Spinal cord (tissue), 10 donors: ENCODE results near the gene CDC20. TPM values are rescaled to one million over a fixed set of nuclear protein-coding genes. Genes with fewer than 3 reads are reported as not detected.
"Not testable (repeated sequence)": the region's sequence is repeated elsewhere in the genome, so short reads cannot be mapped to it uniquely, and the experiment has no call there.

Source experiments
- DNase-seq, 6 donors: peaks; one replicate each; pipeline versions ENCODE4 v3.0.0 to v3.0.0-alpha.2; 2013 to 2015; ENCODE audit warnings: low spot score in 6 of 6, low read depth in 4 of 6
- H3K27ac ChIP-seq: one replicate; pipeline ENCODE4 v1.5.1; 2013; ENCODE audit warnings: low read depth, low read length, control low read depth
- H3K27me3 ChIP-seq: one replicate; pipeline ENCODE4 v1.6.1; 2013; ENCODE audit warnings: low read length; ENCODE audit not compliant: control insufficient read depth, insufficient read depth
- H3K36me3 ChIP-seq: one replicate; pipeline ENCODE4 v1.6.1; 2013; ENCODE audit warnings: low read length; ENCODE audit not compliant: control insufficient read depth, insufficient read depth
- H3K4me1 ChIP-seq: one replicate; pipeline ENCODE4 v1.6.1; 2013; ENCODE audit warnings: low read length; ENCODE audit not compliant: control insufficient read depth, insufficient read depth
- H3K4me3 ChIP-seq: one replicate; pipeline ENCODE4 v1.5.1; 2013; ENCODE audit warnings: low read depth, low read length, control low read depth
- H3K9me3 ChIP-seq: one replicate; pipeline ENCODE4 v1.6.1; 2013; ENCODE audit warnings: low read length; ENCODE audit not compliant: control insufficient read depth, insufficient read depth
- WGBS: methylation state at CpG from one replicate; pipeline ENCODE4 v1.1.5; 2013; ENCODE audit warnings: missing lambda C conversion rate; ENCODE audit not compliant: insufficient coverage; 5-methylcytosine and 5-hydroxymethylcytosine counted together
- polyA plus RNA-seq, 2 donors: library from polyadenylated mRNA; unstranded; fragments of 120-200 nt; gene quantifications; one replicate each; pipeline ENCODE4 v1.2.1, GENCODE V29; 2013; ENCODE audit not compliant: insufficient read length in 2 of 2
- total RNA-seq, 2 donors: library from RNA; depleted of rRNA in 1 of 2; stranded (reverse); fragments of 120-200 nt in 1 of 2; fragments of >200 nt in 1 of 2; gene quantifications; one replicate each; pipeline versions ENCODE4 v1.2.3 to v1.2.4, GENCODE V29; 2013 to 2014
- donor health status: healthy.

The CDC20 gene
- total and polyA plus RNA-seq, 4 donors: 11.1 to 21.6 (median 17.9) TPM

DNA sequence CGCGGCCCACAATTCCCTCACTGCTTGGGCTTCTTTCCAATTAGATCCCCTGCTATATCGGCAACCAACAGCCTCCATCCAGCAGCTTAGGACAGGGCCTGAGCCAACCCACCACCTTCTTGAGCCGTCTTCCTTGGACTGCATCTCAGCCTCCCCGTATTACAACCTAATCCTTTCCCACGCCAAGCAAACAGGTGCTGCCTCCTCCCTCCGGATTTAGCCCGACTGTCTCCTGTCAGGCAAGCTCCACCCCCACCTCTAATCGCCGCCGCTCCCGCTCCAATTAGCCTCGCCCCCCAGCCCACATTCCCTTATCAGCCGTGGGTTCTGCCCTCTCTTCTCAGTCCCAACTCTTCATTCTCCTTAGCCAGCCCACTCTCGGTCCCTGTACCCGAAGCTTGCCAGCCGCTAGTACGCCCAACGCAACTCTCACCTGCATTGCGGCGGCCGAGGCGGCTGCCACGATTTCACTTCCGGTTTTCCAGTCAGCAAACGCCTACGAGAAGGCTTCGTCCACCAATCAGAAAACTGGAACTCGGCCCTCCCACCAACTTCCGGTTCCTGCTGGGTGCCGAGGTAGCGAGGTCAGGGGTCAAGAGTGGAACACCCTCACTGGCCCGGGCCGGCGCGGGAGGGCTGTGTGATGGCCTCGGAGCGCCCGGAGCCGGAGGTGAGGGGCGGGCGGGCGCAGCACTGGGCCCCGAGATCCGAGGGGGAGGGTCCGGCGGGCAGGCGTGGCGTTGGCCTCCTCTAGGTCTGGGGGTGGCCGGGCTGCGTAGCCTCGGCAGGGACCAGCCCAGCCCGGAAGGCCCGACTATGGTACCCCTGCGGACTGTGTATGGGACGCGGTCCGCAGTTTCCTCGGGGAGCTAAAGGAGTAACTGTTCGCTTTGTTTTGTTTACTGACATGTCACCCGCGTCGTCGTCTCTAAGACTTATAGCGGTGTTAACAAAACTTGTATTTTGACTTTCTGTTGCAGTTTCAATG lies 30.8 kb downstream of the CDC20 start, which contains the start of the genes MED8 and SZT2:
Gene MED8, minus strand, starts transcription at position 475 of the 988 bp plus-strand sequence. Its CDS starts 36 bp downstream, at position 439.
Gene SZT2, plus strand, starts transcription at position 574 of the 988 bp plus-strand sequence. Its CDS starts 70 bp downstream, at position 644.
- WGBS: 0% methylated on average over 65 of the region's 65 CpGs
- H3K4me3 ChIP-seq: peak within 1 kb of the TSS; percentile 93
- H3K27me3 ChIP-seq: no peaks in the 10 kb centered on the region
- peak; percentile 87 to 98 (median 92) for DNase-seq
- no peaks in the 10 kb centered on the region for H3K9me3 ChIP-seq
- H3K36me3 ChIP-seq: peaks cover 20% of the 10 kb centered on the region
- peak within 1 kb of the TSS; percentile 79 for H3K27ac ChIP-seq
- H3K4me1 ChIP-seq: peaks cover 7% of the 10 kb centered on the region

DNA sequence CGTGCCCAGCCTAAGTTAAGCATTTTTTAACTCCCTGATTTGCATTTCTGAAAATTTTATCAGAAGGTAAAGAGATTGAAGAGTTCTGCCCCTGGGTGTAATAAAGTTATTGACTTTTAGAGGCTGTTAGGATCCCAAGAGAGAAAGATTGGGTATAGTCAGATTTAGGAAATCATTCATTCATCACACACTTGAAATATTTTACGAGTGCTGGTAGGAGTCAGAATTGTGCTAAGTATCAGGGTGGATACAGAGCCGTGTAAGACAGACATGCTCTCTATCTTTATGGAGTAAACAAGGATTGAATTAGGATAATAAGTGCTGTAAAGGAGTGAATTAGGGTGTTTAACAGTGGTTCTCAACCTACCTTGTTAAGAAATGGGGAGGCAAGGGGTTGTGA lies 33.9 kb downstream of the CDC20 start:
- WGBS: 71% methylated on average over 1 of the region's 3 CpGs
- no peak overlapping the region for H3K27ac ChIP-seq
- H3K36me3 ChIP-seq: peaks cover 7% of the 10 kb centered on the region
- no peak for DNase-seq
- H3K4me1 ChIP-seq: peaks cover 7% of the 10 kb centered on the region
- H3K27me3 ChIP-seq: no peaks in the 10 kb centered on the region
- H3K4me3 ChIP-seq: no peak overlapping the region
- H3K9me3 ChIP-seq: no peaks in the 10 kb centered on the region

DNA sequence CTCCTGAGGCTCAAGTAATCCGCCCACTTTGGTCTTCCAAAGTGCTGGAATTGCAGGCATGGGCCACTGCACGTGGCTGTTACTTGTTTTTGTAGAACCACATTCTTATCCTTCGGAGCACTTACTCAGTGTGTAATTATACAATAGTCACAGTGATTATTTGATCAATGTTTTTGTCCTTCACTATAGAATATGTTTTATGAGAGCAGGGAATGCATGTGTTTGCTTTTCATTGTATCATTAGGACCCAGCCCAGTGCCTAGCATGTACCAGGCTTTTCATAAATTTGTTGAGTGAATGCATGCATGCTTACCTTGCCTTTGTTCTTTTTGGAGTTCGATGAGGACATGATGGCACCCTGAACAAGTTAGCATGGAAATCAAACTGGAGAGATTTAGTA lies 36.7 kb downstream of the CDC20 start:
- DNase-seq: no peak
- Histone ChIP-seq H3K36me3 (peaks cover 15% of the 10 kb centered on the region), H3K4me3 (no peak overlapping the region), H3K27me3 (no peaks in the 10 kb centered on the region), H3K27ac (no peak overlapping the region), H3K4me1 (peaks cover 3% of the 10 kb centered on the region), H3K9me3 (no peaks in the 10 kb centered on the region)
- WGBS: 100% methylated on average over 1 of the region's 4 CpGs

DNA sequence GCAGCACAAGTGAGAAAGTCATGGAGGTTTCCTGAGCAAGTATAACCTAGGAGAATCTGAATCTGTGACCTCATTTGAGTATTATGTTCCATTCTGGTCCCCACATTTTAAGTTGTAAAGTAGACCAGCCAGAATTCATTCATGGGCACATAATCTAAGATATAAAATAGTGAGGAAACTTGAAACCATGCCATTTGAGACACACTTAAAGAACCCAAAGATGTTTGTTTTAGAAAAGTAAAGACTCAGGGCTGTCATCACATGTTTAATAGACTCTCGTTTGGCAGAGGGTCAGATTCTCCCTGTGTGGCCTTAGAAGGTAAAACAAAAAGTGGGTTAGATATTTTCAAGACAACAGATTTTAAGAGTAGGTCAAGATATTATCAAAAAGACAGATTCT lies 37.3 kb downstream of the CDC20 start:
- no peaks in the 10 kb centered on the region for H3K9me3 ChIP-seq
- no peaks in the 10 kb centered on the region for H3K27me3 ChIP-seq
- no peak for DNase-seq
- no peak overlapping the region for H3K4me3 ChIP-seq
- H3K4me1 ChIP-seq: no peaks in the 10 kb centered on the region
- no CpG with 5 or more reads among the region's 1 CpG for WGBS
- H3K27ac ChIP-seq: no peak overlapping the region
- peaks cover 18% of the 10 kb centered on the region for H3K36me3 ChIP-seq

DNA sequence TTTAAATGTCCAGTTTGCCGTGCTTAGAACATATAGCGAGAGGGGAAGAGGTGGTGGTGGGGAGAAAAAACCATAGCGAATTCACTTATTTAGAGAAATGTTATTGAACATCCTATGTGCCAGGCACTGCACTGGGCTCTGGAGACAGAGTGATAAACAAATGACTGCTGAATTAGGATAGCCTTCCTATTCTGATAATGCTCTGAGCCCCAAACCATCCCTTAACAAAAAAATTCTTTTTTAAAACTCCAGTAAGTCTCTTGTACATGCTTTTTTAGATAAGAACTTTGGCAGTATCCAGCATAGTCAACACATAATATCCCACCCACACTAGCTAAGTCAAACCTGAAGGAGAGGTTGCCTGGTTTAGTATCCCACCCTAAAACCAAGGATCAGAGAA lies 39.4 kb downstream of the CDC20 start:
- no peak for DNase-seq
- Histone ChIP-seq H3K4me3 (no peak overlapping the region), H3K4me1 (no peaks in the 10 kb centered on the region), H3K36me3 (peaks cover 18% of the 10 kb centered on the region), H3K9me3 (no peaks in the 10 kb centered on the region), H3K27ac (no peak overlapping the region), H3K27me3 (no peaks in the 10 kb centered on the region)
- WGBS: no CpG with 5 or more reads among the region's 3 CpGs

DNA sequence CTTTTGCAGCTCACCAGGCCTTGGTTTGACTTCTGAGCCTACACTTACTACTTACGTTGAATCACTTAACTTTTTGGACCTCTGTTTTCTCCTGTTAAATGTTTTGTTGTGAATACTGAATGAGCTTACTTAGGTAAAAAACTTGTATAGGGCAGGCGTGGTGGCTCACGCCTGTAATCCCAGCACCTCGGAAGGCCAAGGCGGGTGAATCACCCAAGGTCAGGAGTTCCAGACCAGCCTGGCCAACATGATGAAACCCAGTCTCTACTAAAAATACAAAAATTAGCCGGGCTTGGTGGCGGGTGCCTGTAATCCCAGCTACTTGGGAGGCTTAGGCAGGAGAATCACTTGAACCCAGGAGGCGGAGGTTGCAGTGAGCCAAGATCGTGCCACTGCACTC lies 41.7 kb downstream of the CDC20 start:
- not testable (repeated sequence) for H3K27ac ChIP-seq, H3K4me1 ChIP-seq, H3K27me3 ChIP-seq, H3K4me3 ChIP-seq, H3K9me3 ChIP-seq, DNase-seq
- peaks cover 35% of the 10 kb centered on the region for H3K36me3 ChIP-seq
- 100% methylated on average over 4 of the region's 9 CpGs for WGBS

DNA sequence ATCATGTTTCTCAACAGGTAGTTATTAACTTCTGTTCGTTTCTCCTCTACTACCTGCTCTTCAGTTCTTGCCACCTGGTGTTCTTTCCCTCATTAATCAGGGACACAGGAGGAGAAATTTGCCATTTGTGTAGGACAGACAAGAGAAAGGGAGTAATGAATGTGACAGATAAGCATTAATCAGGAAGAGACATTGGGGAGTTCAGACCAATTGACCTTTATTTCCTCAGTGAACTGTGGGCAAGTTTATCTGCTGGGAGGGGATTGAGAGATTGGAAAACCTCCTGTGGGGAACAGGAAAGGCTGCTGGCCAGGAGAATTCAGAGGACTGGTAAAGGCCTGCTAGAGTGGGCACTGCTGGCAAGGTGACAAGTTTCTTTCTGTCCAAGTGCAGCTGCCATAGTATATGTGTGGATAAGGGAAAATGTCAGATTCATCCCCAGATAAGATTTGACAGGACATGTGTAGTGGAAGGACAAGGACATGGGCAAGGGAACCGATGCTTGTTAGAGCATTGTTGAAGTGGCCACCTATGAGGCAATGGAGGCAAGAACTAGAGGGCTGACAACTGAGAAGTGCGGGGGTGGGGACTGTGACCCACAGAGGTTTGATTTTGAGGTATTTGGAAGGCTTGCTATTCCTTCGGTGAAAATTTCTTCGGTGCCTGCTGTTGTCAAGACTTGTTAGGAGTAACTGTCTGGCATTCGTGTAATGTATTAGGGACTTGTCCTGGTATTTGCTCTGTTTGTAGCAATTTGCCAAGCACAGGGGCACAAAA lies 43.5 kb downstream of the CDC20 start:
- Histone ChIP-seq H3K27me3 (no peaks in the 10 kb centered on the region), H3K36me3 (peaks cover 52% of the 10 kb centered on the region), H3K9me3 (no peaks in the 10 kb centered on the region), H3K4me1 (no peaks in the 10 kb centered on the region), H3K27ac (no peak overlapping the region), H3K4me3 (no peak overlapping the region)
- WGBS: 87% methylated on average over 4 of the region's 6 CpGs
- DNase-seq: no peak

DNA sequence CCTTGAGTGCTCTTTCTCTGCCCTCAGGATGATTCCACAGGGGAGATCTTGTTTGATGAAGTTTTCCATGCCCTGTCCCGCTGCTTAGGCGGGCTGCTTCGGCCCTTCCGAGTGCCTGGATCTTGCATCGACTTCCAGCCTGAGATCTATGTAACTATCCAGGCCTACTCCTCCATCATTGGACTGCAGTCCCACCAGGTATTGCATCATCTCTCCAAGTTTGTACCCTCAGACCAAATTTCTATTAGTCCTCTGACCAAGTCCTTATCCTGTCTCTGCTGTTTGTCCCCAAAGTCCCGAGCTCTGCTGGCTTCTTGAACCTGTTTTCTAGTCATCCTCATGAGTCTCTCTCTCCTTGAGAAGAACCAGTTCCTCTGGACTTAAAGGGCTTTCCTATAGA lies 45.6 kb downstream of the CDC20 start:
- Histone ChIP-seq H3K4me1 (no peaks in the 10 kb centered on the region), H3K27me3 (no peaks in the 10 kb centered on the region), H3K4me3 (no peak overlapping the region), H3K9me3 (no peaks in the 10 kb centered on the region), H3K36me3 (peaks cover 52% of the 10 kb centered on the region), H3K27ac (no peak overlapping the region)
- 97% methylated on average over 6 of the region's 6 CpGs for WGBS
- DNase-seq: no peak

DNA sequence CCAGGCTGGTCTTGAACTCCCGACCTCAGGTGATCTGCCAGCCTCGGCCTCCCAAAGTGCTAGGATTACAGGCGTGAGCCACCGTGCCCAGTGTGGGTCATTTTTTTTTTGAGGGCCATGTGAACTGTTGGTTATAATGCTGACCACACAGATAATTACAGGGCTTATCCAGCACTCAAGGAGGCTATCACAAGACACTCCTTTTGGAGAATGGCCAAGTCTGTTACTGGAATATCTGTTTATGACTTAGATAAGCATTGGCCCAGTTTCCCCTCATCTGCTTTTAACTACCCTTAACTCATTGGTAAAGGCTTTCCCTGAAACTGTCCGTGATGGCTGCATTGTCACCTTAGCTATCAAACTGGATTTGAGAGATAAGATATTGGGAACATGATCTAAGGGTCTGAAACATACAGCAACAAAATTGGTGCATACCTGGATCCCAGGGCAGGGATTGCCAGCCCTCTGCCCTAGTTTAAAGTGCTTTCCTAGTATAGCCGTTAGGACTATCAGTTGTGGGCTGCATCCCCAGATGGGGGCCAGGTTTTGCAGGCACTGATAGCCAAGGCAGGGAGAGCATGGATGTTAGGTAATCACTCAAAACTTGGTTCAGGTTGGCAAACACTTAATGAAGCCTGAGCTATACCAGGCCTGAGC lies 46.6 kb downstream of the CDC20 start:
- Histone ChIP-seq H3K4me3 (no peak overlapping the region), H3K27me3 (no peaks in the 10 kb centered on the region), H3K27ac (no peak overlapping the region), H3K9me3 (no peaks in the 10 kb centered on the region), H3K36me3 (peaks cover 49% of the 10 kb centered on the region), H3K4me1 (no peaks in the 10 kb centered on the region)
- 100% methylated on average over 1 of the region's 6 CpGs for WGBS
- no peak for DNase-seq
